Measurements from ENCODE around the gene SLC6A6. TPM values are rescaled to one million over a fixed set of nuclear protein-coding genes. Genes with fewer than 3 reads are reported as not detected.

SLC6A6 gene
- total RNA-seq, 1 experiment from 2014 or later = 25.5 TPM

DNA sequence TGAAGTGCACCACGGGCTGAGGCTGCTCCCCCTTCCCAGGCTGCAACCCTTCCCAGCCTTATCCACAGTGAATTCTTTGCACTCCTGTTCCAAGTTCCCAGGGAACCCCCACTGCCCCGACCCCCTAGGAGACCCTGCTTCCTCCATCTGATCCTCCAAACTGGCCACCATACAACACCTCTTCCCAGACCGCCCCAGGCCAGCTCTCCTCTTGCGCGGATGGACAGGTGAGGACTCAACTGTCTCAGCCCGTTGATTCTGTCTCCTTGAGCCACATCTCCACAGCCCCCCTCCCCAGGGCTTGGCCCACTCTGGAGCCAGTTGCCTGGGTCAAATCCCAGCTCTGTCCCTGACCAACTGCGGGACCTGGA lies 116.0 kb downstream of the SLC6A6 start:
- no peak for DNase-seq (ENCODE audit: low read depth)

DNA sequence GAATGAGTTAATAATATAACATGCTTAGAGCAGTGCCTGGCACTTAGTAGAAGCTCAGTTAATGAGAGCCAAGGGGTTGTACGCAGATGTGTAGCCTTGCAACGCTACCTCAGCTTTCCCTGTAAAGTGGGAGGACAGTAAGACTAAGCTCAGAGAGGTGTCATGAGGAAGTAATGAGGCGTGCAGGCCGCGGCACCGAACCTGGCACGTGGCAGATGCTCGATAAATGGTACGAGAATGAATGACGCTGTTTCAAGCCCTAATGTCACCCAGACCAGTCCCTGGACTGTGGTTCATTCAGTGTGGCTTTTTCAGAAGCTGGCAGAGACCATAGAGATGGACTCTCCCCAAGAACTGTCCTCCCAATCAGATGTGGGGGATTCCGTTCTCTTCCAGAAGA lies 116.5 kb downstream of the SLC6A6 start:
- no peak for DNase-seq (ENCODE audit: low read depth)

DNA sequence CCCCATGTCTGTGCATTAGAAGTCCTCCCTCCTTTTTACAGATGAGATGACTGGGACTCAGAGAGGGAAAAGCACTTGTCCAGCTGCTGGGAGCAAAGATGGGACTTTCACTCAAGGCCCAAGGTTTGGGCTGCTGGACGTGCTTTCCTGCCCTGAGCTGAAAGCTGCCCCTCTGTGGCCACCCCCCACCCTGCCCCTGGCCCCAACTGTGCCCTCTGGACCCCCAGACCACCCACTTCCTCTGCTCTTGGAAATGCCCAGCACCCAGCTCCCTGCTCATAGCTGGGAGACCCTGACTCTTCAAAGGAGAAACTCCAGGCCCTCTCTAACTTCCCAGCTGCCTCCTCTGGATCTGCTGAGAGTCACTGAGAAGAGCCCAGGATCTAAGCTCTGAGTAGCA lies 117.0 kb downstream of the SLC6A6 start:
- no peak for DNase-seq (ENCODE audit: low read depth)

DNA sequence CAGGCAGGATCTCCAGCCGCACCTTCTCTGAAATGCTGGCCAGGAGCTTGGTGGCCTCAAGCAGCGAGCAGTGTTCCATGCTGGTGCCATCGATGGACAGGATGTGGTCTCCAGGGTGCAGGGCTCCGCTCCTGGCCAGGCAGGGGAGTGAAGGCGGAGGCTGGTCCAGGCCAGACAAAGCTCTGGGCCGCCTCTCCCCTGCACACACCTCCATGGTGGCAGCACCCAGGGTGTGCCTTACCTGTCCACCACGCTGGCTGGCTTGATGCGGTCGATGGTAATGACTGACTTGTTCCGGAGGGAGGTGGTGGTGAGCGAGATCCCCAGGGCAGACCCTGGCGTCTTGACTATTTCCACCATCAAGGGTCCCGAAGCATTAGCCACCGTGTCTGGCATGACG lies 117.7 kb downstream of the SLC6A6 start:
- no peak for DNase-seq (ENCODE audit: low read depth)

DNA sequence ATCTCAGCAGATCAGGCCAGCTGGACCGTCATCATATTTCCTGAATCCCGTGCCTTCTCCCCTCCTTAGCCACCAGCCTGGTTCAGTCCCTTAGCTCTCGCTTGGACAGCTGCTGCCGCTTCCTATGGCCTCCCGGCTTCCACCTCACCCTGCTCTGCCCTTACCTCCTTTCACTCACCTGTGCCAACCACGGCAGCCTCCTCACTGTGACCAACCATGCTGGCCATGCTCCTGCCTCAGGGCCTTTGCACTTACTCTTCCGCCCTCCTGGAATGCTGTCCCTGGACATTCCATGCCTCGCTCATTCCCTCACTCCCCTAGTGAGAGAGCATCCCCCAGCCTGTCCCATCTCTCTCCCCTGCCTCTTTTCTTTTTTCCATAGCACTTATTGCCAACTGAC lies 118.6 kb downstream of the SLC6A6 start:
- no peak for DNase-seq (ENCODE audit: low read depth)

DNA sequence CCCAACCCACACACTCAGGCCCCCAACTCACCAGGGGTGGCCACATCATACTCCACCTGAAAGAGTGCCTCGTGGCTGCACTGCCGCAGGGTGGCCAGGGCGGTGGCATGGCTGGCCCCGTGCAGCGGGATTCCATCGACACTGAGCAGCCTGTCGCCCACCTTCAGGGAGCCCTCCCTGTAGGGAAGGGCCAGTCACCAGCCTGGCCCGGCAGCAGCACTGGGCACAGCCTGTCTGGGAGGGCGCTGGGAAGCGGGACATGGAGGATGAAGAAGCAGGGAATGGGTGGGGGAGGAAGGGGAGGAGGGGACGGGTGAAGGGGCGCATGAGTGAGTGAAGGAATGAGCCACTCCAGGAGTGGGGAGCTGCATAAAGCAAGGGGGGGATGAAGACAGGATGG lies 119.2 kb downstream of the SLC6A6 start:
- DNase-seq (ENCODE audit: low read depth) = no peak

DNA sequence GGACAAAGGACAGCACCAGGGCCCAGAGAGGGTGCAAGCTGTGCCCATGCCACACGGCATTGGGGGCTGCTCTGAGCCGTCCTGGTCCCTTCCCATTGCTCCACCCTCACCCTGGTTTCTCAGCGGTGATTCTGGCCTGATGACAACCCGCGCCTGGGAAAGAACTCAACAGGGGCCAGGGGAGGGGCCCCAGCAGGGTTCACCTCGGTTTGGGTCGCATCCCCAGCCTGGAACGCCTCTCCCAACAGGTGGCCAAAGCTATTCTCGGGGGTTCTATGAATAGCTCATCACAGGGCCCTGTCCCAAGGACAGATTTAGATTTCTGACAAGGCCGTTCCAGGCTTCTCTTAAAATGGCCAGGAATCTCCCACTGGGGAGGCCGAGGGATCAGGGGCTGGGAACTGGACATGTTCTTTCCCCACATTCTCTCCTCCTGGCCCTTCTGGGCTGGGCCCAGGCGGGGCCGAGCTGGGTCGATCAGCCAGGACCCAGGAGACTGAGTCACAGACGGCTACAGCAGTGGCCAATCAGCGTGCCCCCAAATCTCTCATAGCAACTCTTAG lies 119.8 kb downstream of the SLC6A6 start:
- no peak for DNase-seq (ENCODE audit: low read depth)

DNA sequence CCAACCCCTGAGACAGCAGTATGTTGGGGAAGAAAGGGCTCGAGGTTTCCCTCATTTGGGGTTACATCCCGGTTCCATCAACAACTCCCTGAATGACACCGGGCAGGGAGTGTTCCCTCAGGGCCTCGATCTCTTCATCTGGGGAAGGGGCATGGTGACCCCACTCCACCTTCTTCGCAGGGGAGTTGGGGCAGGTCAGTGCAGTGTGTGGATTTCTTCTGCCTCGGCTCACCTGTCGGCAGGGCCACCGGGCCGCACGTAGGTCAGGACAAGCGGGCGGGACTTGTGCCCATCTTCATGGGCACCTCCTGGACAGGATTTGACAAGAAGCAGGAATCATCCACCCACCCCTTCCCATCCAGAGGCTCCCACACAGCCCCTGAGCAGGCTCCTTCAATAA lies 120.4 kb downstream of the SLC6A6 start:
- DNase-seq (ENCODE audit: low read depth) = no peak

DNA sequence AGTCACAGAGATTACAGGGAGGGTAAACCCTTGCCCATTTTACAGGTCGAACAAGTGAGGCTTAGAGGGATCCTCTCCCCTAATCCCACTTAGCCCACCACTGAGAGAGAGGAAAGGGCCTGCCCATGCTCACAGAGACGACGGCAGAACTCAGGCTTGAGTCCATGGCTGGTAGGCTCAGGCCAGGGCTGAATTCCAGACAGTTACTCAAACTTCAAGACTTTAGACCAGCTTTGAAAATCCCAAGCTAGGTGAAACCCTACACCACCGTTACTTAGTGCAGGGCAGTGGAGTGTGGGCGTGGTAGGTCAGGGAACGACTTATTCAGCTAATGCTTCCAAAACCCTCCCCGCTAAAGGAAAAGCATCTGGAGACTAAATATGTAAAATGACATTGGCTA lies 121.4 kb downstream of the SLC6A6 start:
- DNase-seq (ENCODE audit: low read depth) = no peak

DNA sequence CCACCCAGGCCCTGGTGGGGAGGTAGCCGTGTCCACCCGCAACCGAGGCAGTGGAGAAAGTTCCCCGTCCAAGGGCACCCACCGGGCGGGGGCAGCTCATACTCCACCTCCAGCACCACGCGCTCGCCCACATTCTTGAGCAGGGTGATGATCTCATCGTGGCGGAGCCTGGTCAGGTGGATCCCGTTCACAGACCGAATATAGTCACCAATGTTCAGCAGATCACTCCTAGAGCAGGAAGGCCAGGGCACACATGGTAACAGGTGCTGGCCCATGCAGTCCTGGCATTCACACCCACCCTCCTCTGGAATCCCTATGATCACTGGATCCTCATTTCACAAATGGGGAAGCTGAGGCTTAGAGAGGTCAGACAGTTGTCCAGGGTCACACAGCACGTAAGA lies 121.9 kb downstream of the SLC6A6 start:
- DNase-seq (ENCODE audit: low read depth) = no peak

DNA sequence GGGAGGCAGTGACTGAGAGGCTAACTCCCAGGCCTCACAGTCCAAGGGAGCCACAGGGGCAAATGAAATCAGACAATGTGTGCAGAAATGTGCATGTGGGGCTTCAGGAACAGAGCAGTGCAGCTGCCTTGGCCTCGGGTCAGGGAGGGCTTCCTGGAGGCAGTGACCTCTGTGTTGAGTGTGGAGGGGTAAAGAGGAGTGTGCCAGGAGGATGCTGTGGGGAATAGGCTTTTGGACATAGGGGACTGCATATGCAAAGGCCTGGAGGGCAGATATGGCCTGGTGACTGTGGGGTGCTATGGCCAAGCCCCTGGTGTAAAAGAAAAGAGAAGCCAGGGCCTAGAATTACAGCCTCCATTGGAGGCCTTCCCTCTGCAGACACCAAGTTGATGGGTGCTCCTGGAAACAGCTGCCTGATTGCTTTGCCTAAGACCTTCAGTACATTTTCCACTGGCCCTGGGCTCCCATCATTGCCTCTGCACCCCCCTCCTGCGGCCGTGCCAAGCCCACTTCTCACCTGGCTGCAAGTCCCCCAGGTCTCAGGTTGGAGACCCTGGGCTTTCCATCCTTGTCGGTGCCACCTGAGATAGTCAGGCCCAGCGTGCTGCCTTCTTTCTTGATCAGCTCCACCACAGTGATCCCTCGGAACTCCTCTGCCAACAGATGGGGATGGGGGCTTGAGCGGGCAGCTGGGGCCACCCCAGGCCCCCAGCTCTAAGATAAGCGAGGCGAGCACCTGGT lies 122.7 kb downstream of the SLC6A6 start:
- no peak for DNase-seq (ENCODE audit: low read depth)

DNA sequence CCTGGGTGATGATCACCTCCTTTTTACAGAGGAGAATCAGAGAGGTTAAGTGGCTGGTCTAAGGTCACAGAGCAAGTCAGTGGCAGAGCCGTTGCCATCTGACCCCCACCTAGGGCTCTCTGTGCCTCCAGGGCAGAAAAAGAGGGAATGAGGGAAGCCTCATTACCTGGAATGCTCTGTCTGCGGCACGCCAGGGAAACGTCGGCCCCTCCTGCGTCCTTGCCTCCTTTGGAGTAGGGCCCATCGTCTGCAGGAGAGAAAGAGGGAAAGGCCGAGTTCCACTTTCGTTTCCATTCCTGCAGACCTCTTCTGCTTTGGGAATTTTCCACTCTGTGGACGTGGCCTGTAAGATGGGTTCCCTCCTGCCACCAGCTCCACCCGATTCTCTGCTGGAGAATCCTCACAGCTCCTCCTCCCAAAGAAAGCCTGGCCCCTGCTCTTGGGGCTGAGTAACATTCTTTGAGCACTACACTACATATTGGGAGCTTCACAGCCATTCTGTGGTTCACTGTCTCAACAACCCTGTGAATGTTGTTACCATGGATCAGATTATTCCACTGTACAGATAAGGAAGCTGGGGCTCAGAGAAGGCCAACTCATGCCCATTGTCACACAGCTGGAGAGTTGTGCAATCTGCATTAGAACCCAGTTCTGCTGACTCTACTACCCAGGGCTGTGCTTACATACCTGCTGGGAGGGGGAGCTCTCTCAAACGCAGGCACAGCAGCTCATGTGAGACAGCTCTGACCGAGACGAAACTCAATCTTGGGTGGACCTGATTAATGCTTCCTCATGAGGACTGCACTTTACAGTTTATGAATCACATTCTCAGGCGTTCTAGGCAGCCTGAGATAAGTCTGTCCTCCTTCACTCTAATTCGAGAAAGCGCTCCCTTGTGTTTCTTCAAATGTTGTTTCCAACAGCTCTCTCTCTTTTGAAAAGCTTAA lies 123.6 kb downstream of the SLC6A6 start:
- DNase-seq (ENCODE audit: low read depth) = no peak

DNA sequence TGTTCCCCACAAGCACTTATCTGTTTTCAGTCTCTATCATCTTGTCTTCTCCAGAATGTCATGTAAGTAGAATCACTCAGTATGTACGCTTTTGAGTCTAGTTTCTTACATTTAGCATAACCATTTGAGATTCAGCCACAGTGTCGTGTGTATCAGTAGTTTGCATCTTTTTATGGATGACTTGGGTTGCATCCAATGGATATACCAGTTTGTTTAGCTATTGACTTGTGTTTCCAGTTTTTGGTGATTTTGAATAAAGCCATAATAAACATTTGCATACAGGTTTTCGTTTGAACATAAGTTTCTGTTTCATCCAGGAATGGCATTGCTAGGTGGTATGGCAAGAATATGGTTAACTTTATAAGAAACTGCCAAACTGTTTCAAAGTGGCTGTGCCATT lies 125.7 kb downstream of the SLC6A6 start:
- DNase-seq (ENCODE audit: low read depth) = no peak

DNA sequence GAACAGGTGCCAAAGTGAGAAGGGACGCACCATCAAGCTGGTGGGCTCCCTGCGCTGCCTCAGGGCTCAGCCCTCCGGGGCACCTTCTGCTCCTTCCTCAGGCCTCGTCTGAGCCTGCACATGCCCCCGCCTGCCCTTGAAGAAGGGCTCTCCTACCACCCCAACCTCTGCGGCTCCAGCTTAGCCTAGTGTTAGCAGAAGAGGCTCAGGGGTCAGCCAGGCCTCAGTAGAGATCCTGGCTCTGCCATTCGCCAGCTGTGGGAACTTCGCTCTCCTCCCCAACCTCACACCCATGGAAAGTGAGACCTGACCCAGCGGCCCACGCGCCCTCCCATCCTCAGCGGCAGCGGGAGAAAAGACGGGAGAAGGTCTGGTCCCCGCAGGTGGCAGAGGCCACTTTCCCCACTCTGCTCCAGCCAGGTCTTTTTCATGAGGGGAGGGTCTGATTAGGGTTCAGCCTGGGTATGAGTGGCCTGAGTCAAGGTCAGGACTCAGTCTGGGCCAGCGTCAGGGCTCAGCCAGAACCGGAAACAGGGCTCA lies 129.5 kb downstream of the SLC6A6 start:
- DNase-seq (ENCODE audit: low read depth) = no peak

DNA sequence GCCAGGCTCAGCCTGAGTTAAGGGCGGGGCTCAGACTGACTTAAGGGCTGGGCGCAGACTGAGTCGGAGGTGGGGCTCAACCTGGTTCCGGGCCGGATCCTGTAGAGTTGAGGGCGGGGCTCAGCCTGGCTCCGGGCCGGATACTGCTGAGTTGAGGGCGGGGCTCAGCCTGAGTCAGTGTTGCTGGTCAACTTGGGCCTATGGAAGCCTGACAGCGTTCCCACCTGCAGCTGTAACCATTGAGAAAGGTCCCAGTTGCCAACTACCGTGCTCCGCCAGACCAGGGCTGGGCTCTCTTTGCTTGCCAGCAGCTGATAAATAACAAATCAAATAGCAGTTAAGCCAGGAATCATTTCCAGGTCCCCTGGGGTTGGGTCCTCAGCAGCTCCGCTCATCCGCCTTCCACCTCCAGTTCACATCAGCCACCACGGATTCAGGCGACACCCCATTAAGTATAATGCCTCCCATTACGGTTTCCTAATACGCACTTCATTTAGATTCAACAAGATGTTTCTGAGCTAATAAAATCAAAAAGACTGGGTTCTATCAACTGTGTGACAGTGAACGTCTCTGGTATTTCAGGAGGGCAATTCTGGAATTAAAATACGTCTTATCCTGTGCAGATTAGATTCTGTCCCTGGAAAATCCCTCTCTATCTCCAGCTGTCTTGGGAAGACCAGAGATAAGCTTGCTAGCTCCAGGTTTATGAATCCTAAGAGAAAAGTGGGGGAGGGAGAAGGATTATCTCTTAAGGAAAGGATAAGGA lies 130.5 kb downstream of the SLC6A6 start:
- no peak for DNase-seq (ENCODE audit: low read depth)

DNA sequence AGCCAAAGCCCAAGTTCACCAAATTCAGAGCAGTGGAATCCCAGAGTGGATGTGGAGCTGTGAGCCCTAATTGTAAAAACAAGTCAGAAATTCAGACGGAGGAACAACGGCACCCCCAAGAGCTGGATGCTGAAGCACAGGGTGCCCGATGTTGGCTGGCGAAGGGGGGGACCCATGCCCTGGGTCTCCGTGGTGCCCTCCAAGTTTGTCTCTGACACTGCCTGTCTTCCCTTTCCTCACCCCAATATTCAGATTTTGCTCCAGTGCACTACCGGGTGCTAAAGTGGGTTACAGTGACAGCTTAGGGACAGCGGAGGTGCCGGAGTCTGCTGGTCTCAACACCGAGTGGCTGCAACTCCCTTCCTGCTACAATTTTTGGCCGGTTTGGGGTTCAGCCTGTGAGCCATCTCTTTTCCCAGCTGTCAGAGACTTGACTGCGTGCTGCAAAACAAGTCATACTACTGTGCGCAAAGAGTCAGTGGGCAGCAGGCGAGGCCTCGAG lies 131.1 kb downstream of the SLC6A6 start:
- no peak for DNase-seq (ENCODE audit: low read depth)

DNA sequence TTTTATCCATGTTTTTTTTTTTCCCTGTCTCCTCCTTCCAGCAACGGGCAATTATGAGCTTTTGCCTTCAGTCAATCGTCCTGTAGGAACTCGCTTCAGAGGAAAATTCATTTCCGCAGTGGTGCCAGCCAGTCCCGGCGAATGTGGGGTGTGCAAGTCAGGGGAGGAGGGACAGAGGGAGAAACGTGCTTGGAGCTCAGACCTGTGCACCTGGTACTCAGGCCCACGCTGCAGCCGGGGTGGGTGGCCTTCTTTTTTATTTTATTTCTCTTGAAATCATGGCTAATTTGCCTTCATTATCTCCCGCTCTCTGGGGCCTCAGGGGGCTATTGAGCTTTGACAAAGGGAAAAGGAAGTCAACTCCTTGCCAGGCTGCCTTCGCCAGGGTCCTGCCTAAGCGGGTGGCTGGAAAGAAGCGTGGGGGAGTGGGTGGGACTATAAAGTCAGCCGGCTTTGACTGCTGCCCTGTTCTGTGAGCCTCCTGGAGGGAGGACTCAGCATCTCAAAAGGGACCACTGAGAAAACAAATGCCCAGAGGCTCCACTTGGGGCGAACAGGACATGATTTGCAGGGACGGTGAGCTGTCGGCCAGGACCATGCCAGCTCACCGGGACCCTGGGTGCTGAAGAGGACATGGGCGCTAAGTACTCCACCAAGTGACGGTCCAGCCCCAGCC lies 132.2 kb downstream of the SLC6A6 start:
- DNase-seq (ENCODE audit: low read depth) = no peak

DNA sequence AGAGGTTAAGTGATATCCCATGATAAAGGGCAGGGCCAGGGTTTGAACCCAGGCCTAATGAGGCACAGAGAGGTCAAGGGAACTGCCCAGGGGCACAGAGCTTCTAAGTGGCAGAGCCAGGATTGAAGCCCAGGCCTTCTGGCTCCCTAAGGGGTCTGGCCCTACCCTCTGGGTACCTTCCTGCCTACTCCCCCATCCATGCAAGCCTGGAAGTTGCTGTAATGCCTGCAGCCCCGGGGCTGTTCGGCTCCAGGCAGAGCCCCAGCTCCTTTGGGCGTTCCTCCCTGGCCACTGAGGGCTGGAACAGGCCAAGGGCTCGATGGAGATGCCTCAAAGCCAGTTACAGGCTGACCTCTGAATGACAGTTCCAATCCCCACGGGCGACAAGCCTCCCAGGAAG lies 133.2 kb downstream of the SLC6A6 start:
- no peak for DNase-seq (ENCODE audit: low read depth)

DNA sequence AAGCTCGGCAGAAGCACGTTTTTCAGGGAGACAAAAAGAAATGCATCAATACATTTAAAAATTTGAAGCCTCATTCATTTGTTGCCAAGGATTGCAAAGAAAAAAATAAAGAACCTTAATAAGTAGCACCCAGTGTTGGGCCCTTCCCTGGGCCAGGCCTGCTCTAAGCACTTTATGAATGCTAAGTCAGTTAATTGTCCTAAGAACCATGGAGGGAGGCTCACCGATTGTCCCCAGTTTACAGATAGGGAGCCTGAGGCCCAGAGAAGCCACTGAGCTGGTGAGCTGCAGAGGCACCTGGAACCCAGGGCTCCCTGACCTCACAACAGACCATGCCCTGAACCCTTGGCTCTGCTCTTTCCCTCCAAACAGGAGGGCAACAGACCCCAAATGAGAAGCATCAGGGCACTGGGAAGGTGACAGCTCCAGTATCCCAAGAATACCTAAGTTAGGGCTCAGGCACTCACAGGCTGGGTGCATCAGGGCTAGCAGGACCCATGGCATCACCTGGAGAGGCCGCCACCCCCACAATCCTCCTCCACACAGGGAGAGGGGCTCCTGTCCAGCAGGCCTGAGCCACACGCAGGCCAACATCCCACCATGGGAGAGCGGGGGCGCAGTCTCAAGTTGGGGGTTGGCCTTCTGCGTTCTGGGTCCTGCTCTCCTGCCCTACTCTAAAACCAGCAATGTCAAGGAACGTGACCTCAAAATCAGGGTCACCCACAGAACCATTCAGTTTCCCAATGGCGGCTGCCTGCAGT lies 133.8 kb downstream of the SLC6A6 start:
- DNase-seq (ENCODE audit: low read depth) = no peak

Measured in LHCN-M2 (cell line).